Body of pancreas (tissue), 4 donors: Measurements from ENCODE around the gene MAP3K4. TPM values are rescaled to one million over a fixed set of nuclear protein-coding genes. Genes with fewer than 3 reads are reported as not detected.

Experiments used
- ATAC-seq: fragments of 150-250 bp; one replicate; pipeline ENCODE4 v1.9.1; 2016
- DNase-seq, 4 donors: peaks; one replicate each; pipeline ENCODE4 v3.0.0-alpha.2; 2019
- H3K27ac ChIP-seq, 4 donors: fragments of 200-600 bp; sonication (generic); 1 replicate in 3 of 4; 2 replicates in 1 of 4; pipeline versions ENCODE4 v1.5.1 to v1.6.1; 2016 to 2019; ENCODE audit warnings: mild to moderate bottlenecking in 1 of 4, mixed read lengths in 1 of 4, moderate library complexity in 1 of 4
- H3K27me3 ChIP-seq, 2 donors: fragments of 200-600 bp; sonication (generic); one replicate each; pipeline ENCODE4 v1.6.0; 2016; ENCODE audit warnings: mild to moderate bottlenecking in 1 of 2
- H3K36me3 ChIP-seq, 2 donors: fragments of 200-600 bp; sonication (generic); replicated peaks in 1 of 2; 2 replicates each; pipeline ENCODE4 v1.5.1; 2016; ENCODE audit warnings: low read depth in 2 of 2; ENCODE audit not compliant: insufficient read depth in 1 of 2
- H3K4me1 ChIP-seq: fragments of 200-600 bp; sonication (generic); one replicate; pipeline ENCODE4 v1.6.0; 2016
- H3K4me3 ChIP-seq, 2 donors: fragments of 200-600 bp; sonication (generic); 1 replicate in 1 of 2; 2 replicates in 1 of 2; pipeline ENCODE4 v1.5.1; 2016 to 2019
- H3K9me3 ChIP-seq, 3 donors: fragments of 200-600 bp; sonication (generic); 1 replicate in 2 of 3; 2 replicates in 1 of 3; pipeline ENCODE4 v1.5.1; 2016
- CTCF ChIP-seq, 7 experiments: fragments of 450-650 bp in 4 of 7; fragments of 200-600 bp in 3 of 7; sonication (generic) in 3 of 7; IDR thresholded peaks; one replicate each; pipeline ENCODE4 v1.5.1; 2016 to 2019; ENCODE audit warnings: antibody characterized with exemption in 7 of 7
- POLR2A ChIP-seq, 3 donors: fragments of 450-650 bp; IDR thresholded peaks; one replicate each; pipeline ENCODE4 v1.6.1; 2016; ENCODE audit warnings: antibody characterized with exemption in 3 of 3, mild to moderate bottlenecking in 2 of 3
- WGBS, 2 donors: methylation state at CpG; one replicate each; pipeline ENCODE4 v1.1.5; 2017; 5-methylcytosine and 5-hydroxymethylcytosine counted together
- intact Hi-C: fragments of 100-400 bp; cut with DNase I; formaldehyde crosslinking; loops from one replicate; pipeline ENCODE4 v1.15.1; 2023
- total RNA-seq, 2 donors: library from RNA; depleted of rRNA; stranded (reverse); fragments of >200 nt; gene quantifications; one replicate each; pipeline ENCODE4 v1.1.0, GENCODE V29; 2016

The MAP3K4 gene
- total RNA-seq, 2 donors from 2014 or later = 20.1 to 31.4 TPM

DNA sequence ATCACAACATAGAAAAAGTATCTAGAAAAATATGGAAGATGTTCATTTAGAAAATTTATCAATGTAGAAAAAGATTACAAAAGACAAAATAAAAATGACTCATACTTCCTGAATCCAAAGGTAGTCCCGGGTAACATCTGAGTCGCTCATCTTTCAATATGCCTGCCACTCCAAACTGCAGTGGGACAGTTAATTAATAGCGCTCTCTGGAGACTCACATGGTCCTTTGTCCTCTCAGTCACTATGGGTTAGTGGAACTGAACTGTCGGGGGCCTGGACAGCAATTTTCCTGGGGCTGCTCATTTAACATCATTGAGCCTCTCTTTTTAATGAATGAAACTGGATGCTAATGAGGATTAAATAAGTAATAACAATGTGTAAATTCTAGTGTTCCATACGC lies 103.4 kb downstream of the MAP3K4 start:
- WGBS, 2 donors = 82 to 89% methylated on average over 5 of the region's 5 CpGs
- no peak for ATAC-seq
- TF ChIP-seq CTCF (IDR thresholded peaks at IDR 0.05) (no peak), POLR2A (IDR thresholded peaks at IDR 0.05) (no peak)
- Histone ChIP-seq H3K4me1 (no peaks in the 10 kb centered on the region), H3K4me3 (no peak overlapping the region), H3K36me3 (peaks cover 6 to 17% of the 10 kb centered on the region in 2 donors), H3K27ac (no peak overlapping the region), H3K27me3 (no peaks in the 10 kb centered on the region), H3K9me3 (no peaks in the 10 kb centered on the region)
- no peak for DNase-seq
- intact Hi-C loops = no loop called here

DNA sequence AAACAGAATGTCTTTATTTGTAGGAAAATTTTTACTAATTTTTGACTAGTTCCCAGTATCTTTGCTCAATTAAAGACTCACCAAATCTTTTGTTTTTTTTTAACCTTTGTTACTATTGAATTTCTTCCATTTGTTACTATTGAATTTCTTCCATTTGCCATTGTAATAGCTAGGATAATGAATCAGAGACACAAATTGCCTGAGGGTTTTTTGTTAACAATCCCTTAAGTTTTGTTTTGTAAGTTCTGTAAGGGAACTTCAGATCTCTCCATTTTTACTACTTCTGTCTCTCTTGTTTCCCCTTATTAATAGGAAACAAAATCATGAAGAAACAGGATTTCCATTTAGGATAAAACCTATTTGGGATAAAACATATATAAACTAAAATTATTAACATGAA lies 104.3 kb downstream of the MAP3K4 start:
- H3K4me1 ChIP-seq = no peaks in the 10 kb centered on the region
- intact Hi-C loops = no loop called here
- DNase-seq = no peak
- no peaks in the 10 kb centered on the region for H3K27me3 ChIP-seq
- H3K4me3 ChIP-seq = no peak overlapping the region
- TF ChIP-seq CTCF (IDR thresholded peaks at IDR 0.05) (no peak), POLR2A (IDR thresholded peaks at IDR 0.05) (no peak)
- H3K36me3 ChIP-seq = peaks cover 6 to 17% of the 10 kb centered on the region in 2 donors
- no peak overlapping the region for H3K27ac ChIP-seq
- H3K9me3 ChIP-seq = no peaks in the 10 kb centered on the region
- ATAC-seq = no peak

GRCh38 chr6:161100072-161100471 lies 108.5 kb downstream of the MAP3K4 start:
- H3K27ac ChIP-seq = no peak overlapping the region
- no peaks in the 10 kb centered on the region for H3K27me3 ChIP-seq
- 73 to 77% methylated on average over 8 of the region's 8 CpGs for WGBS, 2 donors
- H3K4me3 ChIP-seq = no peak overlapping the region
- DNase-seq (peak in 1 of 4 donors; percentile 22), ATAC-seq (no peak)
- H3K36me3 ChIP-seq = peaks cover 6 to 9% of the 10 kb centered on the region in 2 donors
- intact Hi-C loops = no loop called here
- H3K4me1 ChIP-seq = no peaks in the 10 kb centered on the region
- H3K9me3 ChIP-seq = no peaks in the 10 kb centered on the region
- TF ChIP-seq POLR2A (IDR thresholded peaks at IDR 0.05) (no peak), CTCF (IDR thresholded peaks at IDR 0.05) (peak in 2 of 7 experiments; percentile 9 to 16)

DNA sequence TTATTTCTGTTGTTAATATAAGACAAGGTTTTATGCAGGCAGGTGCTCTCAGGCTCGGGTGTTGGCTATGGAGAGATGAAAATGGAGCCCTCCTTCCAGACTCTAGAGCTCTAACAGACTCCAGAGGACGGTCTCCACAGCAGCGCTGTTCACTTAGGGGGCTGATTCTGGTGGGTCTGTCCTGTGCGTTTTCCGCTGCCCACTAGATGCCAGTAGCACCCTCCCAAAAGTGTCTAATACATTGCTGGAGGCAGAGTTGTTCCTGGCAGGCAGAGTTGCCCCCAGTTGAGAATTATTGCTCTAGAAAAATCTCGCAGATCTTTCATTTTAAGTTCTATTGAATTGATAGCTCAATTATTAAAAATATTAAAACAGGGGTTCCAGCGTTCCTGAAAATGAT lies 109.9 kb downstream of the MAP3K4 start:
- DNase-seq = no peak
- no peak for ATAC-seq
- intact Hi-C loops = no loop called here

More for the DNA sequence above, 109.9 kb downstream of the MAP3K4 start:
- TF ChIP-seq POLR2A (IDR thresholded peaks at IDR 0.05) (no peak), CTCF (IDR thresholded peaks at IDR 0.05) (no peak)
- Histone ChIP-seq H3K36me3 (peaks cover 6 to 10% of the 10 kb centered on the region in 2 donors), H3K4me1 (no peaks in the 10 kb centered on the region), H3K4me3 (no peak overlapping the region), H3K9me3 (no peaks in the 10 kb centered on the region), H3K27me3 (no peaks in the 10 kb centered on the region), H3K27ac (no peak overlapping the region)
- WGBS, 2 donors = 87 to 91% methylated on average over 7 of the region's 7 CpGs
